SK-N-SH treated with all-trans-retinoic acid at 6 μM for 48 hours (cell line): ENCODE data around the gene NFIA.

ENCODE experiments used
- ATAC-seq: fragments of 200-7000 bp; cut with Tn5 transposase; 3 replicates; pipeline ENCODE4 v1.9.1; 2020; ENCODE audit warnings: mild to moderate bottlenecking, moderate library complexity
- ARNTL ChIP-seq: fragments of 450-650 bp; formaldehyde crosslinking; IDR thresholded peaks from 2 replicates; pipeline ENCODE4 v1.5.0; 2020; ENCODE audit warnings: low read depth, mild to moderate bottlenecking, moderate library complexity, borderline replicate concordance
- BACH2 ChIP-seq: fragments of 250-450 bp; sonication (Bioruptor Pico); IDR thresholded peaks from 2 replicates; pipeline ENCODE4 v1.9.0; 2021; ENCODE audit warnings: mild to moderate bottlenecking, borderline replicate concordance
- CSDC2 ChIP-seq: fragments of 250-450 bp; sonication (Bioruptor Pico); IDR thresholded peaks from 2 replicates; pipeline ENCODE4 v1.5.0; 2020; ENCODE audit warnings: mild to moderate bottlenecking, moderate library complexity
- ESRRG ChIP-seq: fragments of 250-450 bp; sonication (Bioruptor Pico); IDR thresholded peaks from 2 replicates; pipeline ENCODE4 v1.6.1; 2021; ENCODE audit warnings: mild to moderate bottlenecking
- GLIS3 ChIP-seq: fragments of 250-450 bp; sonication (Bioruptor Pico); IDR thresholded peaks from 2 replicates; pipeline ENCODE4 v1.5.0; 2020; ENCODE audit warnings: mild to moderate bottlenecking, moderate library complexity
- ISL1 ChIP-seq: fragments of 250-450 bp; sonication (Bioruptor Pico); IDR thresholded peaks from 2 replicates; pipeline ENCODE4 v2.1.2; 2022; ENCODE audit warnings: mild to moderate bottlenecking, moderate library complexity
- OSR1 ChIP-seq: fragments of 250-450 bp; sonication (Bioruptor Pico); IDR thresholded peaks from 2 replicates; pipeline ENCODE4 v1.8.0; 2022; ENCODE audit warnings: moderate library complexity, mild to moderate bottlenecking, inconsistent platforms
- PPARA ChIP-seq: fragments of 250-450 bp; sonication (Bioruptor Pico); IDR thresholded peaks from 2 replicates; pipeline ENCODE4 v1.5.0; 2020; ENCODE audit warnings: mild to moderate bottlenecking, borderline replicate concordance
- RARB ChIP-seq: fragments of 250-450 bp; sonication (Bioruptor Pico); IDR thresholded peaks from 2 replicates; pipeline ENCODE4 v1.8.0; 2021; ENCODE audit warnings: mild to moderate bottlenecking, moderate library complexity
- SNAI2 ChIP-seq: fragments of 250-450 bp; sonication (Bioruptor Pico); IDR thresholded peaks from 2 replicates; pipeline ENCODE4 v1.5.0; 2020; ENCODE audit warnings: mild to moderate bottlenecking, moderate library complexity
- TCF4 ChIP-seq: fragments of 250-450 bp; sonication (Bioruptor Pico); IDR thresholded peaks from 2 replicates; pipeline ENCODE4 v1.8.0; 2021; ENCODE audit warnings: mild to moderate bottlenecking, moderate library complexity, borderline replicate concordance
- TOX ChIP-seq: fragments of 250-450 bp; sonication (Bioruptor Pico); IDR thresholded peaks from 2 replicates; pipeline ENCODE4 v1.8.0; 2021; ENCODE audit warnings: mild to moderate bottlenecking, moderate library complexity, borderline replicate concordance
- ZC3H10 ChIP-seq: fragments of 250-450 bp; sonication (Bioruptor Pico); IDR thresholded peaks from 2 replicates; pipeline ENCODE4 v1.5.1; 2021; ENCODE audit warnings: mild to moderate bottlenecking, moderate library complexity
- ZFP3 ChIP-seq: fragments of 250-450 bp; sonication (Bioruptor Pico); IDR thresholded peaks from 2 replicates; pipeline ENCODE4 v1.5.0; 2020; ENCODE audit warnings: mild to moderate bottlenecking, moderate library complexity
- ZFP30 ChIP-seq: fragments of 450-650 bp; formaldehyde crosslinking; IDR thresholded peaks from 2 replicates; pipeline ENCODE4 v1.5.0; 2022; ENCODE audit warnings: mild to moderate bottlenecking, moderate library complexity
- ZNF565 ChIP-seq: fragments of 450-650 bp; formaldehyde crosslinking; conservative IDR thresholded peaks from 2 replicates; pipeline ENCODE4 v1.5.0; 2020; ENCODE audit warnings: low read depth, mild to moderate bottlenecking, moderate library complexity
- ZNF70 ChIP-seq: fragments of 450-650 bp; formaldehyde crosslinking; IDR thresholded peaks from 2 replicates; pipeline ENCODE4 v1.5.0; 2020; ENCODE audit warnings: mild to moderate bottlenecking, moderate library complexity
- ZNF8 ChIP-seq: fragments of 450-650 bp; formaldehyde crosslinking; IDR thresholded peaks from 2 replicates; pipeline ENCODE4 v1.5.0; 2020; ENCODE audit warnings: mild to moderate bottlenecking, moderate library complexity
- TF ChIP-seq, protein P1 (sequence below): fragments of 250-450 bp; sonication (Bioruptor Pico); IDR thresholded peaks from 2 replicates; pipeline ENCODE4 v1.5.0; 2020; ENCODE audit warnings: mild to moderate bottlenecking, moderate library complexity
- TF ChIP-seq, protein P2 (sequence below): fragments of 250-450 bp; sonication (Bioruptor Pico); IDR thresholded peaks from 2 replicates; pipeline ENCODE4 v1.5.1; 2020; ENCODE audit warnings: low read depth, mild to moderate bottlenecking, moderate library complexity
- TF ChIP-seq, protein P3 (sequence below): fragments of 250-450 bp; sonication (Bioruptor Pico); IDR thresholded peaks from 2 replicates; pipeline ENCODE4 v1.5.1; 2021; ENCODE audit warnings: mild to moderate bottlenecking, moderate library complexity
- TF ChIP-seq, protein P4 (sequence below): fragments of 250-450 bp; sonication (Bioruptor Pico); IDR thresholded peaks from 2 replicates; pipeline ENCODE4 v1.8.0; 2021; ENCODE audit warnings: low read depth, mild to moderate bottlenecking, moderate library complexity, borderline replicate concordance
- TF ChIP-seq, protein P5 (sequence below): fragments of 250-450 bp; sonication (Bioruptor Pico); IDR thresholded peaks from 2 replicates; pipeline ENCODE4 v1.8.0; 2020; ENCODE audit warnings: mild to moderate bottlenecking, moderate library complexity, borderline replicate concordance

The NFIA gene

DNA sequence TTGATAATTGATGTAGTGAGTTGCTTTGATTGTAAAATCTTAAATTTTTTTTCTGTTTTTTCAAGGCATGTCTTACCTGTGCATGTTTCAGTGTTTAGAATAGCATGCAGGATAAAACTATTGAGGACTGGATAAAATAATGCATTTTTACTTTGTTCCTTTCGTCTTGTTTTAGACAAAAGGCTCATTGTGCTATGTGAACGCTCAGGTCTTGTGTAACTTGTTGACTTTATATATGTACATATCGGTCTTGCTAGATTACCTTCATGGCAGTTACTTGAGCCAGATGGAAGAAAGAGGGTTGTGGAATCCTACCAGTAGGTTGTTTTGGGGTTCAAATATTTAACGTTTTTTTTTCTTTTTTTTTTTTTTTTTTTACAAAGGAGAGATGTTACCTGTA is 7.0 kb downstream of the NFIA start:
- no peak for ATAC-seq
- TF ChIP-seq ZNF70 (CRISPR knock-in tag): no peak
- no peak for TF ChIP-seq ZNF565
- TF ChIP-seq PPARA (CRISPR knock-in tag): no peak
- TF ChIP-seq, protein P1, sequence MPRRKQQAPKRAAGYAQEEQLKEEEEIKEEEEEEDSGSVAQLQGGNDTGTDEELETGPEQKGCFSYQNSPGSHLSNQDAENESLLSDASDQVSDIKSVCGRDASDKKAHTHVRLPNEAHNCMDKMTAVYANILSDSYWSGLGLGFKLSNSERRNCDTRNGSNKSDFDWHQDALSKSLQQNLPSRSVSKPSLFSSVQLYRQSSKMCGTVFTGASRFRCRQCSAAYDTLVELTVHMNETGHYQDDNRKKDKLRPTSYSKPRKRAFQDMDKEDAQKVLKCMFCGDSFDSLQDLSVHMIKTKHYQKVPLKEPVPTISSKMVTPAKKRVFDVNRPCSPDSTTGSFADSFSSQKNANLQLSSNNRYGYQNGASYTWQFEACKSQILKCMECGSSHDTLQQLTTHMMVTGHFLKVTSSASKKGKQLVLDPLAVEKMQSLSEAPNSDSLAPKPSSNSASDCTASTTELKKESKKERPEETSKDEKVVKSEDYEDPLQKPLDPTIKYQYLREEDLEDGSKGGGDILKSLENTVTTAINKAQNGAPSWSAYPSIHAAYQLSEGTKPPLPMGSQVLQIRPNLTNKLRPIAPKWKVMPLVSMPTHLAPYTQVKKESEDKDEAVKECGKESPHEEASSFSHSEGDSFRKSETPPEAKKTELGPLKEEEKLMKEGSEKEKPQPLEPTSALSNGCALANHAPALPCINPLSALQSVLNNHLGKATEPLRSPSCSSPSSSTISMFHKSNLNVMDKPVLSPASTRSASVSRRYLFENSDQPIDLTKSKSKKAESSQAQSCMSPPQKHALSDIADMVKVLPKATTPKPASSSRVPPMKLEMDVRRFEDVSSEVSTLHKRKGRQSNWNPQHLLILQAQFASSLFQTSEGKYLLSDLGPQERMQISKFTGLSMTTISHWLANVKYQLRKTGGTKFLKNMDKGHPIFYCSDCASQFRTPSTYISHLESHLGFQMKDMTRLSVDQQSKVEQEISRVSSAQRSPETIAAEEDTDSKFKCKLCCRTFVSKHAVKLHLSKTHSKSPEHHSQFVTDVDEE: no peak
- no peak for TF ChIP-seq TOX (CRISPR knock-in tag)
- TF ChIP-seq, protein P2, sequence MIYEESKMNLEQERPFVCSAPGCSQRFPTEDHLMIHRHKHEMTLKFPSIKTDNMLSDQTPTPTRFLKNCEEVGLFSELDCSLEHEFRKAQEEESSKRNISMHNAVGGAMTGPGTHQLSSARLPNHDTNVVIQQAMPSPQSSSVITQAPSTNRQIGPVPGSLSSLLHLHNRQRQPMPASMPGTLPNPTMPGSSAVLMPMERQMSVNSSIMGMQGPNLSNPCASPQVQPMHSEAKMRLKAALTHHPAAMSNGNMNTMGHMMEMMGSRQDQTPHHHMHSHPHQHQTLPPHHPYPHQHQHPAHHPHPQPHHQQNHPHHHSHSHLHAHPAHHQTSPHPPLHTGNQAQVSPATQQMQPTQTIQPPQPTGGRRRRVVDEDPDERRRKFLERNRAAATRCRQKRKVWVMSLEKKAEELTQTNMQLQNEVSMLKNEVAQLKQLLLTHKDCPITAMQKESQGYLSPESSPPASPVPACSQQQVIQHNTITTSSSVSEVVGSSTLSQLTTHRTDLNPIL (CRISPR knock-in tag): no peak
- no peak for TF ChIP-seq TCF4 (CRISPR knock-in tag)
- TF ChIP-seq ARNTL (CRISPR knock-in tag): no peak
- TF ChIP-seq, protein P3, sequence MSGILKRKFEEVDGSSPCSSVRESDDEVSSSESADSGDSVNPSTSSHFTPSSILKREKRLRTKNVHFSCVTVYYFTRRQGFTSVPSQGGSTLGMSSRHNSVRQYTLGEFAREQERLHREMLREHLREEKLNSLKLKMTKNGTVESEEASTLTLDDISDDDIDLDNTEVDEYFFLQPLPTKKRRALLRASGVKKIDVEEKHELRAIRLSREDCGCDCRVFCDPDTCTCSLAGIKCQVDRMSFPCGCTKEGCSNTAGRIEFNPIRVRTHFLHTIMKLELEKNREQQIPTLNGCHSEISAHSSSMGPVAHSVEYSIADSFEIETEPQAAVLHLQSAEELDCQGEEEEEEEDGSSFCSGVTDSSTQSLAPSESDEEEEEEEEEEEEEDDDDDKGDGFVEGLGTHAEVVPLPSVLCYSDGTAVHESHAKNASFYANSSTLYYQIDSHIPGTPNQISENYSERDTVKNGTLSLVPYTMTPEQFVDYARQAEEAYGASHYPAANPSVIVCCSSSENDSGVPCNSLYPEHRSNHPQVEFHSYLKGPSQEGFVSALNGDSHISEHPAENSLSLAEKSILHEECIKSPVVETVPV (CRISPR knock-in tag): no peak
- TF ChIP-seq ZFP30: no peak
- TF ChIP-seq ZNF8 (CRISPR knock-in tag): no peak
- no peak for TF ChIP-seq GLIS3 (CRISPR knock-in tag)
- TF ChIP-seq ZC3H10: no peak
- TF ChIP-seq SNAI2 (CRISPR knock-in tag): no peak
- no peak for TF ChIP-seq ZFP3 (CRISPR knock-in tag)
- TF ChIP-seq RARB: no peak
- TF ChIP-seq, all 23 proteins: peak for 0

DNA sequence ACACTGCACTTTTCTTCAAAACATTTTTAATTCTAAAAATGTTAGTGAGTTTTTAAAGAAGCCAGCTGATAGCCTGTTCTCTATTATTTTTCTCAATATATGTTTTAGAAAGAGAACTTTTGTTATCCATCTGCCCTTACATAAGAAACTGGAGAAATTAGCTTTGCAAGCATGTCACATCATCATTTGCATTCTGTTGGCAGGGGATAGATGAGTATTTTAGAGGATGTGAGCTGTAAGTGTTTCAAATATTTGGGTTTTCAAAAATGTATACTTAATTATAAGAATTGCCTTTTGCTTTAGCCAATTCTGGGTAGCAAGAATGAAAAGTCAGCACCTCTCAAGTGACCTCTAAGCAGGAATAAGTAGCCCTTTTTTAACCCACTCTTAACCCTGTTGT is 7.4 kb downstream of the NFIA start:
- ATAC-seq: no peak
- TF ChIP-seq ZNF8 (CRISPR knock-in tag) (no peak), ZFP3 (CRISPR knock-in tag) (no peak)
- TF ChIP-seq, all 23 proteins: peak for 0

DNA sequence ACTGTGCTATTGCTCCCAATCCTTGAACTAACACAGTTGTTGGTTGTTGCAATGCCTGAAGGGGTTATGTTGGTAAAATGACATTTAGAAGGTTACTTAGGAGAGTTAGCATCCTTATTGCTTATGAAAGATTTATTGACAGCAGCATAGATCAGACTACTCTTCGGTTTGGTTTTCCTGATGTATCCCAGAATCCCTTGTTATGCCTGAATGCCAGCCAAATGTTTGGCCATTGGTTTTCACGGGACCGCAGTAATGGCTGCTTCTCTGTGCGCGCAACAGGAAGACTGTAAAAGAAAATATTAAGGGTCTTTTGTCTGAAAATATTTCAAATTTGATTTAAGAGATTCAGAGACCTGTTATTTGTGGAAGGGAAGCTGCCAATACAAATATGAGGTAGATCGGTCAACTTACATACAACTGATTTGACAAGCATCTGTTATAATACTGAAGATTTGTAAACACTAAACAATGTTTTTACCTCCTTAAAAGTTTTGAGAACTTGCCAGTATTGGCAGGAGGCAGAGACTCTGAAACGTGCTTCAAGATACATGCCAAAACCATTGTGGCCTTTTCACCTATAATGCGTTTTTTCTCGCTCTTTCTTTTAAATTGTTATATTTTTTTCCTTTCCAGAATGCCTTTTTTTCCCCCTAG is 8.3 kb downstream of the NFIA start:
- TF ChIP-seq, protein P3 (CRISPR knock-in tag): no peak
- TF ChIP-seq ZNF8 (CRISPR knock-in tag) (no peak), ZFP30 (no peak), ZFP3 (CRISPR knock-in tag) (no peak), ISL1 (CRISPR knock-in tag) (no peak), ZC3H10 (no peak), CSDC2 (CRISPR knock-in tag) (no peak), ZNF70 (CRISPR knock-in tag) (no peak), TCF4 (CRISPR knock-in tag) (no peak), GLIS3 (CRISPR knock-in tag) (no peak), SNAI2 (CRISPR knock-in tag) (no peak), TOX (CRISPR knock-in tag) (no peak), OSR1 (CRISPR knock-in tag) (no peak), ARNTL (CRISPR knock-in tag) (no peak), BACH2 (CRISPR knock-in tag) (no peak), ESRRG (CRISPR knock-in tag) (no peak), ZNF565 (no peak)
- TF ChIP-seq, protein P2 (CRISPR knock-in tag): no peak
- TF ChIP-seq, protein P4, sequence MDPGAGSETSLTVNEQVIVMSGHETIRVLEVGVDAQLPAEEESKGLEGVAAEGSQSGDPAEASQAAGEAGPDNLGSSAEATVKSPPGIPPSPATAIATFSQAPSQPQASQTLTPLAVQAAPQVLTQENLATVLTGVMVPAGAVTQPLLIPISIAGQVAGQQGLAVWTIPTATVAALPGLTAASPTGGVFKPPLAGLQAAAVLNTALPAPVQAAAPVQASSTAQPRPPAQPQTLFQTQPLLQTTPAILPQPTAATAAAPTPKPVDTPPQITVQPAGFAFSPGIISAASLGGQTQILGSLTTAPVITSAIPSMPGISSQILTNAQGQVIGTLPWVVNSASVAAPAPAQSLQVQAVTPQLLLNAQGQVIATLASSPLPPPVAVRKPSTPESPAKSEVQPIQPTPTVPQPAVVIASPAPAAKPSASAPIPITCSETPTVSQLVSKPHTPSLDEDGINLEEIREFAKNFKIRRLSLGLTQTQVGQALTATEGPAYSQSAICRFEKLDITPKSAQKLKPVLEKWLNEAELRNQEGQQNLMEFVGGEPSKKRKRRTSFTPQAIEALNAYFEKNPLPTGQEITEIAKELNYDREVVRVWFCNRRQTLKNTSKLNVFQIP (CRISPR knock-in tag): no peak
- TF ChIP-seq, protein P5, sequence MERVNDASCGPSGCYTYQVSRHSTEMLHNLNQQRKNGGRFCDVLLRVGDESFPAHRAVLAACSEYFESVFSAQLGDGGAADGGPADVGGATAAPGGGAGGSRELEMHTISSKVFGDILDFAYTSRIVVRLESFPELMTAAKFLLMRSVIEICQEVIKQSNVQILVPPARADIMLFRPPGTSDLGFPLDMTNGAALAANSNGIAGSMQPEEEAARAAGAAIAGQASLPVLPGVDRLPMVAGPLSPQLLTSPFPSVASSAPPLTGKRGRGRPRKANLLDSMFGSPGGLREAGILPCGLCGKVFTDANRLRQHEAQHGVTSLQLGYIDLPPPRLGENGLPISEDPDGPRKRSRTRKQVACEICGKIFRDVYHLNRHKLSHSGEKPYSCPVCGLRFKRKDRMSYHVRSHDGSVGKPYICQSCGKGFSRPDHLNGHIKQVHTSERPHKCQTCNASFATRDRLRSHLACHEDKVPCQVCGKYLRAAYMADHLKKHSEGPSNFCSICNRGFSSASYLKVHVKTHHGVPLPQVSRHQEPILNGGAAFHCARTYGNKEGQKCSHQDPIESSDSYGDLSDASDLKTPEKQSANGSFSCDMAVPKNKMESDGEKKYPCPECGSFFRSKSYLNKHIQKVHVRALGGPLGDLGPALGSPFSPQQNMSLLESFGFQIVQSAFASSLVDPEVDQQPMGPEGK (CRISPR knock-in tag): no peak
- TF ChIP-seq, all 23 proteins: peak for 0
- ATAC-seq: no peak
